Measurements from ENCODE around the gene RAB33B.
"Not testable (repeated sequence)": the region's sequence is repeated elsewhere in the genome, so short reads cannot be mapped to it uniquely, and the experiment has no call there.

RAB33B gene

DNA sequence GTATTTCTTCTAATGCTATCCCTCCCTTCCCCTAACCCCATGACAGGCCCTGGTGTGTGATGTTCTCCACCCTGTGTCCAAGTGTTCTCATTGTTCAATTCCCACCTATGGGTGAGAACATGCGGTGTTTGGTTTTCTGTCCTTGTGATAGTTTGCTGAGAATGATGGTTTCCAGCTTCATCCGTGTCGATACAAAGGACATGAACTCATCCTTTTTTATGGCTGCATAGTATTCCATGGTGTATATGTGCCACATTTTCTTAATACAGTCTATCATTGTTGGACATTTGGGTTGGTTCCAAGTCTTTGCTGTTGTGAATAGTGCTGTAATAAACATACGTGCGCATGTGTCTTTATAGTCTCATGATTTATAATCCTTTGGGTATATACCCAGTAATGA, 10.6 kb downstream of the RAB33B start:
- DNase-seq (ENCODE audit: low spot score), result not testable (repeated sequence)

DNA sequence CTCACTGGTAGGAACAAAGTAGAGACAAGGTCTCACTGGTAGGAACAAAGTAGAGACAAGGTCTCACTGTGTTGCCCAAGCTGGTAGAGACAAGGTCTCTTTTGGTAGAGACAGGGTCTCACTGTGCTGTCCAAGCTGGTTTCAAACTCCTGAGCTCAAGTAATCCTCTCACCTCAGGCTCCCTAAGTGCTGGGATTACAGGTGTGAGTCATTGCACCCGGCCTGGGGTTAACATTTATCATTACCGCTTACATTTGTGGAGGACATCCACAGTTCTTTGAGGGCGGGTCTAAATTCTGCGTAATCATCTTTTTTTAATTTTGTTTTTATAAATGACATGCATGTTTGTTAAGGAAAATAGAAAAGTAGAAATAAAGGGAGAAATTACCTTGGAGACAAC, 12.0 kb downstream of the RAB33B start:
- no peak for DNase-seq (ENCODE audit: low spot score)

DNA sequence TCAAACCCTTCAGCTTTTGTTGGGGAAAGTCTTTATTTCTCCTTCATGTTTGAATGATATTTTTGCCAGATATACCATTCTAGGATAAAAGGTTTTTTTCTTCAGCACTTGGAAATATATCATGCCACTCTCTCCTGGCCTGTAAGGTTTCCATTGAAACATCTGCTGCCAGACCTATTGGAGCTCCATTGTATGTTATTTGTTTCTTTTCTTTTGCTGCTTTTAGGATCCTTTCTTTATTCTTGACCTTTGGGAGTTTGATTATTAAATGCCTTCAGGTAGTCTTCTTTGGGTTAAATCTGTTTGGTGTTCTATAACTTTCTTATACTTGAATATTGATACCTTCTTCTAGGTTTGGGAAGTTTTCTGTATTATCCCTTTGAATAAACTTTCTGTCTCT, 14.8 kb downstream of the RAB33B start:
- DNase-seq (ENCODE audit: low spot score), result not testable (repeated sequence)

DNA sequence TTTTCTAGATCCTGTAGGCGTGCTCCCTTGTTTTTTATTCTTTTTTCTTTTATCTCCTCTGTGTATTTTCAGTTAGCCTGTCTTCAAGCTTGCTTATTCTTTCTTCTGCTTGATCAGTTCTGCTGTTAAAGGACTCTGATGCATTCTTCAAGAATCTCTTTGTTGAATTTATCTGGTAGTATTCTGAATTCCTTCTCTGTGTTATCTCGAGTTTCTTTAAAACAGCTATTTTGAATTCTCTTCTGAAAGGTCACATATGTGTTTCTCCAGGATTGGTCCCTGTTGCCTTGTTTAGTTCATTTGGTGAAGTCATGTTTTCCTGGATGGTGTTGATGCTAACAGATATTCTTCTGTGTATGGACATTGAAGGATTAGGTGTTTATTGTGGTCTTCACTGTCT, 15.3 kb downstream of the RAB33B start:
- no peak for DNase-seq (ENCODE audit: low spot score)

DNA sequence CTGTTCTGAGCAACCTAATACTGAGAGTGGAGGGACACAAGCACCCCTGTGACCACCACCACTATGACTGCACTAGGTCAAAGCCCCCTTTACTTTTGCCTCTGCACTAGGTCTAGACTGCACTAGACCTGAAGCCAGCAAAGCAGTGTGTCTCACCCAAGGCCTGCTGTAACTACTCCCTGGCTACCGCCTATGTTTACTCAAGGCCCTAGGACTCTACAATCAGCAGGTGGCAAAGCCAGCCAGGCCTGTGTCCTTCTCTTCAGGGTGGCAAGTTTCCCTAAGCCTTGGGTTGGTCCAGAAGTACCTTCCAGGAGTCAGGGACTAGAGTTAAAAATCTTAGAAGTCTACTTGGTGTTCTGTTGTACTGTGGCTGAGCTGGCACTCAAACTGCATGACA, 15.9 kb downstream of the RAB33B start:
- DNase-seq (ENCODE audit: low spot score), result no peak

DNA sequence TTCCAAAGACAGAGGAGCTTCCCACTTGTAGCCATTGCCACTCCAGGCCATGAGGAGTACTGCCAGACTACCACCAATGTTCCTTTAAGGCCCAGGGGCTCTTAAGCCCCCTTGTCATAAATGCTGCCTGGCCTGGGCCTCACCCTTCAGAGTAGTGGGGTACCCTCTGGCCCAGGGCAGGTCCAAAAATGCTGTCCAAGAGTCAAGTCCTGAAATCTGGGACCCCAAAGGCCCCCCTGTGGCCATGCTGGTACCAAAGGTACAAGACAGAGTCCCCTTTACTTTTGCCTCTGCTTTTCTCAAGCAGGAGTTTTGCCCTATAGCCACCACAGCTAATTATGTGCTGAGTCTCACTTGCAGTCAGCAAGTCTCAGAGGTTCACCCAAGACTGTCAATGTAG, 16.4 kb downstream of the RAB33B start:
- DNase-seq (ENCODE audit: low spot score), result no peak

DNA sequence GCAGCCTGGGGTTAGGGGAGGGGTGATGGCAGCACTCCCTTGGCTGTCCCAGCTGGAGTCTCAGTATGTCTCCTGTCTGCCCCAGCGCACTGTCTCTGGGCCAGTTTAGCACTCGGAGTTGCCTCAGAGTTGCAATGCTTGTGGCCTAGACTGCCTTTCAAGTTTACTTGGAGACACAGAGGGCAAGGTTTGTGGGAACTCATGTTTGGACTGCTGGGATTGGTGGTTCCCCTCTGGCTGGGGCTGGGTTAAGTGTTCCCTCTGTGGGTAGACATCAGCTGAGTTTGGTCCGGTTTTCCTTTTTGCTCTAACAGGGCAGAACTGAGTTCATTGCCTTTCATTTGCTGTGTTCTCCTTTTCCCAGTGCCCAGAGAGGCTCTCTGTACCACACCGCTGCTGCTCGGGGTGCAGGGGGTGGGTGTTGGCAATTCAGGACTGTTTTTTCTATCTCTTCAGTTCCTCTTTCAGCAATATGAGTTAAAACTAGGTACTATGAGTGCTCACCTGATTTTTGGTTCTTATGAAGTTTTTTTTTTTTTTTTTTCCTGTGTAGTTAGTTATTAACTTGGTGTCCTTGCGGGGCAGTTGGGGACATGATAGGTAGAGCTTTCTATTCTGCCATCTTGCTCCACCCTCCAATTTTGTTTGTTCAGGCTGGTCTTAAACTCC, 17.2 kb downstream of the RAB33B start:
- no peak for DNase-seq (ENCODE audit: low spot score)

DNA sequence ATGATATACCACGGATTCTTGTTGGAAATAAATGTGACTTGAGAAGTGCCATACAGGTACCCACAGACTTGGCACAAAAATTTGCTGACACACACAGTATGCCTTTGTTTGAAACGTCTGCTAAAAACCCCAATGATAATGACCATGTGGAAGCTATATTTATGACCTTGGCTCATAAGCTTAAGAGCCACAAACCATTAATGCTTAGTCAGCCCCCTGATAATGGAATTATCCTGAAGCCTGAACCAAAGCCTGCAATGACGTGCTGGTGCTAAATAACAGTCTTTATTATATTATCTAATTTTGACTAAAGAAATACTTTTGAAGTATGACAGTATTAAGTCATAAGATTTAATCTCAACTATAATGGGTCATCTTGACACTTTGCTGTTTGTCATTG, 18.9 kb downstream of the RAB33B start:
- no peak for DNase-seq (ENCODE audit: low spot score)

DNA sequence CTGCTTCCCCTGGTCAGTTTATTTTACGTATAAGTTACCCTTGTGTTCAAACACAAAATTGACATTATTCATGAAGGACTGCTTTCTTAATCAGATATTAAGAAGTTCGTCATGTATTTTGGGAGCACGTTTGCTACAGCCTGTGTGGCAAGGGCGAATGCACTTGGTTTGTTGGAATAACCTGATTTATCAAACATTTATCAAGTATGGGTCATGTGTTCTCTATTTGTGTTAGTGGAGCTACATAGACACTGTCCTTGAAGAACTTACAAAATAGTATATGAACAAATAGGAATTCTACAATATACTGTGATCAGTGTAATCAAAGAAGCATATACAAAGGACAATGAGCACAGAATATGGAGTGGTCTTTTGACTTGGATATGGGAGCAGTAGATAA, 22.4 kb downstream of the RAB33B start:
- DNase-seq (ENCODE audit: low spot score), result no peak

DNA sequence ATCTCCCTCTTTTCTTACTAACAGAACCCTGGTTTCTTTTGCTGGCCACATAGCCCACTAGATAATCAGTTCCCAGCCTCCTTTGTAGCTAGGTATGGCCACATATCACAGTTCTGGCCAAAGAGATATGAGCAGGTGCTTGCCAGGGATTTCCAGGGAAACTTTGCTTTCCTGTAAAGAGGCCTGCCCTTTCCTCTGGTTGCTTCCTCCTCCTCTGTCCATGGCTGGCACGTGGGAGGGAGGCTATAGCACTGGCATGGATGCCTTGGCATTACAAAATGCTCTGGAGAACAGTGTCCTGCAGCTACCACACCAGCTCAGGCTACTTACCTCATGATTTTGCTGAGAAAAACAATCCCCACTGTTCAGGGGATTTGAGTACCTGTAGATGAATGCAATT, 27.5 kb downstream of the RAB33B start:
- no peak for DNase-seq (ENCODE audit: low spot score)

DNA sequence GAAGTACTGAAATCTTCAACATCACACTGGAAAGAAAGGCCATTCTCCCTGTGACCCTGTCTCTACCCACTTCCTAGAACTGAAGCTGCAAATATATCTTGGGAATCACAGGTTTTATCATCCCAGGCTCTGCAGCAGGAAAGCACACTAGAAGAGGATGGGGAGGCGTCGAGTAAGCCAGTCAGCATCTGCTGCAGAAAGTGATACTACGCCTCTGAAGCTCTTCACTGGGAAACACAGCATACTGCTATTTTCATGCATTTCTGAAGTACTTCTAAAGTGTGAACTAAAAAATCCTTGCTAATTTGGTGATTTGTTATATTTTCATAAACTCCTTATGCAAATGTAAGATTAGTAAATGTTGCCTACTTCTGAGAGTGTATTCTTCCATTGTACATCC, 29.1 kb downstream of the RAB33B start:
- DNase-seq (ENCODE audit: low spot score), result no peak

DNA sequence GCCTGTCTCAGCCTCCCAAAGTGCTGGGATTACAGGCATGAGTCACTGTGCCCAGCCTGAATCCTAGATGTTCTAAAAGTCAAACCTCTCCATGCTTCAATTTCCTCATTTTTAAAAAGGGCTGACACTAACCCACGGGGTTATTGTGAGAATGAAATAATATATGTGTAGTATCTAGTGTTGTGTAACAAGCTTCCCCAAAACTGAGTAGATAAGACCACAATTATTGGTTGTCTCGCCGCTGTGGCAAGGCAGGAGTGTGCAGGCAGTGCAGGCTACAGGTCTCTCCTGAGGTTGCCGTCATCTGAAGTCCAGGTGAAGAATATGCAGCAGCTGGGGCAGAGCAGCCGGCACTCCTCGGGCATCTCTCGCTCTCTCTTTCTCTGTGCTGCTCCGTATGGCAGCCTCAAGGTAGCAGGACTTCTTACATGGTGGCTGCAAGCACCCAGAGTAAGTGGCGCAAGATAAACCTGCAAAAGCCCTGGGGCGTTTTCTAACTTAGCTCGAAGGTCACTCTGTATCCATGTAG, 30.9 kb downstream of the RAB33B start:
- no peak for DNase-seq (ENCODE audit: low spot score)

DNA sequence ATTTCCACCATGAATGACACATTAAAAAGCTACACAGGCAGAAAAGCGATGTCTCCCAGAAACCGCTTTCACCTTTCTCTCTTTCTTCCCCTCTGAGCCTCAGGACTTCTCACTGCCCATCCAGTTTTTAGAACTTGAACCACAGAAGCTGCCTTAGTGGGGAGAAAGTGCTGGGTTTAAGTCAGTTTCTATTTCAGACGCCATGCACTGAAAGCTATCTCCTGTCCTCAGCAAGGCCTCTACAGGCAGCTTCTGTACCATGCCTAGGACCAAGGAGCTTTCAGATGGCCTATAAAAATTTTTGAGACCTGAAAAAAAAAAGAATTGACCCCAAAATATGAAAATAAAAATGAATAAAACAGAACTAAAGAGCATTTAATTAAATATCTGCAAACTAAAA, 34.5 kb downstream of the RAB33B start:
- DNase-seq (ENCODE audit: low spot score), result no peak

DNA sequence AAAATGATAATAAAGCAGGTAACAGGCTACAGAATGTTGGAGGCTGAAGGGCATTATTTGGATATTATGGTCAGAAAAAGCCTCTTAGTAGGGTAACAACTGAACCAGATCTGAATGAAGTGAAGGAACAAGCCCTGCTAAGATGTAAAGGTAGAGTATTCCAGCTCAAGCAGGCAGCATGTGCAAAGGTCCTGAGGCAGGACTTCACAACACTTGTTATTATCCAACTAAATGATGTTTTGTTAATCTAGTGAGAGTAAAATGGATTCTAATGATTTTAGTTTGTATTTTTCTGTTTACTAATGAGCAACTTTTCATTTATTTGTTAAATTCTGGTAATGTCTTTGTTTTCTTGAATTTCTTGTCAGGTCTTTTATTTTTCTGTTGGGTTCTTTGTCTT, 35.7 kb downstream of the RAB33B start:
- no peak for DNase-seq (ENCODE audit: low spot score)

DNA sequence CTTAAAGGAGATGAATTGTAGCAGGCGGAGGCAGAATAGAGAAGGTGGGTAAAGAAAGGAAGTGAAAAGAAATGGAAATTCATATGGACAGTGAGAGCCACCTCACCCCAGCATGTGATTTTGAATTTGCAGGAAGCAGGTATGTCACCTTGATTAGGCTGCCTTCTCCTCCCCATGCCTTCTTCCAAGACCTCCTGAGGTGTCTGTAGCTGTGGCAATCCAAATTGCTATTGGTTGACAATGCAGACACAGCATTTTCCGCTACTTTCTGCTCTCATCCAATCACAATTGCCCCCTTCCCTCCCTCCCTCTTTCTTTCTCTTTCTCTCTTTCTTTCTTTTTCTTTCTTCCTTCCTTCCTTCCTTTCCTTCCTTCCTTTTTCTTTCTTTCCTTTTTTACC, 38.5 kb downstream of the RAB33B start:
- peak; percentile 42 for DNase-seq (ENCODE audit: low spot score)

DNA sequence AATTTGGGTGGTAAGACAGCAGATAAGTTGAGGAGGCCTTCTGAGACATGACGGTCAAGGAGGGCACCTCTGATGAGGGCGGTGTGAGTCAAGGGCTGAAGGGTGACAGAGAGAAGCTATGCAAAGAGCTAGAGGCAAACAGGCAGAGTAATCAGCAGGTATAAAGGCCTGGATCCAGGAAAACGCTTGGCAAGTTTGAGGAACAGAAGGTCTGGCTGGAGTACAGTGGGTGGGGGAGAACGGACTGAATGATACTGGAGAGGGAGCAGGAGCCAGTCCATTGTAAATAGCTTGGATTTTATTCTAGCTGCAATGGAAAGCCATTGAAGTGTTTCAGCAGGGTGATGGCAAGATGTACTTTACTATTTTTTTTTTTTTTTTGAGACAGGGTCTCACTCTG, 39.3 kb downstream of the RAB33B start:
- no peak for DNase-seq (ENCODE audit: low spot score)

DNA sequence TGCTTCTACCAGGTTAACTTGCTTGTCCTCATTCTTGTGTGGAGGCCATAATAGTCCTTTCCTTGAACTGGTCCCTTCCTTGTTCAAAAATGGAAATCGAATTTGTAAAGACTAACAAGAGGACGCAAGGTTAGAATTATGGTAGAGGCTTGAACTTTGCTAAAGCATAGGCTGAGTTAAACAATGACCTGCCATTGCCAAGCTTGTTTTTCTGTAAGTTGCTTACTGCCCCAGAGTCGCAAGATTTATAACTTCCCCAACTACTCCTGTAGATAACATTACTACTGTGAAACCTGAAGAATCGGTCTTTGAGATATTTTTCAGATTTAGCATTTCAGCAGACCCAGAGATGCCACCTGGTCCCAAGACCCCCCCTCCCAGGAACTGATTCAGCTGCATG, 45.3 kb downstream of the RAB33B start:
- DNase-seq (ENCODE audit: low spot score), result no peak

DNA sequence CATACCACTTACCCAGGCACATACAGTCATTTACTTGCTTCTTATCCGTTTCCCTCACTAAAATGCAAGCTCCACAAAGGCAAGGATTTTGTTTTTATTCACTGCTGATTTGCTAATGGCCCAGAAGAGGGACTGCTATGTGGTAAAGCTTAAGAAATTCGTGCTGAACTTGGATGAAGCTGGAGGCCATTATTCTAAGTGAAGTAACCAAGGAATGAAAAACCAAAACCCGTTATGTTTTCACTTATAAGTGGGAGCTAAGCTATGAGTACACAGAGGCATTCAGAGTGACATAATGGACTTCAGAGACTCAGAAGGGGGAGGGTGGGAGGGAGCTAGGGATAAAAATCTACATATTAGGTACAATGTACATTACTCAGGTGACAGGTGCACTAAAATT, 47.2 kb downstream of the RAB33B start:
- DNase-seq (ENCODE audit: low spot score), result no peak

DNA sequence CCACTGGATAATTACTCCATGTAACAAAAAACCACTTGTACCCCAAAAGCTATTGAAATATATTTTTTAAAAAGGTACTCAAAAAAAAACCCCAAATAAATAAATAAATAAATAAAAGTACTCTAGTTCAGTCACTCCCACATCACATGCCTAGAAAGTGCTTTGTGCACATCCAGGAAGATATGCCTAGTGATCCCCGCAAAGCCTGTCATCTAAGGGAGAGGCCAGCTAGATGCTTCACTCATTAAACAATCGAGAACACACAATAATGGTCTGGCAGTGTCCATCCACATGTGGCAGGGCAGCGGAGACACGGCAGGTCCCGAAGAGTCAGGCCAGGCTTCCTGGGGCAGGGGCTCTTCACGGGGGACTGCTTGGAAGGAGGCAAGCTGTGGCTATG, 47.6 kb downstream of the RAB33B start:
- no peak for DNase-seq (ENCODE audit: low spot score)

DNA sequence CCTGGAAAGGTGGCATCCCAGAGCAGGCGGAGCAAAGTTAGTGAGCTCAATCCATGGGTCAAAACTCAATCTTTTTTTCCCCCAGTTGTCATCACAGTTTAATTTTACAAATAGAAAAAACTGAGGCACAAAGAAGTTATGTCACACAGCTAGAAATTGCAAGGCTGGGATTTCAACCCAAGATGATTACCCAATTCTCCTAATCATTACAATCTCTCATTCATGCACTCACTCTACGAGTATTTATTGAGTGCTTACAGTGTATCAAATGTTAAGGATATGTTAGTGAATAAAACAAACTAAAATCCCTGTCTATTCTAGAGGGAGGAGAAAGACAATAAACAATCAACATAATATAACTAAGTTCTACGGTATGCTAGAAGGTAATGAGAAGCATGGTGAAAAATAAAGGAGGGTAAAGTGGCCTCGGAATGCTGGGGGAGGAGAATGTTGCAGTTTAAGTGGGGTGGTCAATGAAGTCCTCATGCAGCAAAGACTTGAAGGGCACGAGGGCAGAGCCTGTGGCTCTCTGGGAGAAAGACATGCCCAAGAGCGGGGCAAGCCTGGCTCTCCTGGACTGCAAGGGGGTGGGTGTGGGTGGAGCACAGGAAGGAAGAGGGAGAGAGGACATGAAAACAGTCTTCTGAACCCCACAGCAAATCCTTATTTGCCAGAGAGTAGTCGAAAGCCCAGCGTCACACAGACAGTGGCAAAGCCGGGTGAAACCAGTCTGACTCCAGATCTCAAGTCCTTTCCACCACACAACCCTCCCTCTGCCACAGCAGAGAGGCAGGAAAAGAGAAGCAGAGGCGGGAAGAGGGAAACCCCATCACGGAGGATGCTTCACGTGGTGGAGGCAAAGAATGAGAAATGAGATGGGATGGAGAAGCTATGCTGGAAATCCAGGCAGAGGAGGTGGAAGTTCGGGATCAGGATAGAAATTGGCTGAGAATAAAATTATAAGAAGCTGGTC, 48.3 kb downstream of the RAB33B start:
- DNase-seq (ENCODE audit: low spot score), result no peak

DNA sequence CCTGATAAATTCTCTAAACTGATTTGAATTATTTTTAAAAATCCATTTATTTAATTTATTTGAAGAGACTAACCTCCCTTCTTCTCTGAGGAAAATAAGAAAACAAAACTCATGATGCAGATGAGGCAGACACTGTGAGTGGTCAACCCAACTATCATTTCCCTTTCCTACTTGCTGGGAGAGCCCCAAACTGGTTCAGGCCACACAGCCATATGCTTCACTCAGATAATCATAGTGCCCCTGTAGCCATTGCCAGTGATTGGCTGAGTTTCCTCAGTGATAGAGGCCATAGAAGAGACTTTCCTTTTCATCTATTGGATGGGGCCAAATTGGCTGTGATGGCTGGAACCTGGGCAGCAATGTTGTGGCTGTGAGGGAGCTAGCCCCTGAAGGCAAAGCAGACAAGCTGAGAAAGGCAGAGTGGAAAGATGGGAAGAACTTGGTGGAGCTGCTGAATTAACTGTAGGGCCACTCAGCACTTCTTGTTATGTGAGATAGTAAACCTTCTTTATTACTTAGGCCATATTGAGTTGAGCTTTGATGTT, 49.8 kb downstream of the RAB33B start:
- no peak for DNase-seq (ENCODE audit: low spot score)

DNA sequence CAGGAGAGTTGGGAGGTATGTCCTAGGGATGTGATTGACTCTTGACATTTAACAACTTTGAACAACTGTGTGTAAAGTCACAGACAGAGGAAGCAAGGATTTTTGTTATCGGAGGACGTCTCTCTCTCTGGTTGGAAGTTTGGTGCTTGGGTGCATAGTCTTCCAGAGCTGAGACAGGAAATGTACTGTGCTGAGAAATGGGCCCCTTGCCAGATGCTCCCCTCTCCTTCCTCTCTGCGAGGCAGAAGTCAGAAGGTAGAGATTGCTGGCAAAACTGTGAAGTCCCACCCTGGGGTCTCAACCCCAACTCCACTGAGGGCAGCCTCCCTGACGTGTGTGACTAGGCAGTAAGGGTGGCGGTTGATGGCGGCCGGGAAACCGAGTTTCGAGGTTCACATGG, 52.9 kb downstream of the RAB33B start:
- no peak for DNase-seq (ENCODE audit: low spot score)

Measured in iPS-NIHi11 (cell line).